Activated CD4-positive, CD25-positive, alpha-beta regulatory T cell (primary cell): Measurements from ENCODE around the gene PLD2.

Experiments
- DNase-seq, 4 experiments: peaks; one replicate each; lab custom pipeline; 2025; lab: John Stamatoyannopoulos, UW

PLD2 gene, protein sequence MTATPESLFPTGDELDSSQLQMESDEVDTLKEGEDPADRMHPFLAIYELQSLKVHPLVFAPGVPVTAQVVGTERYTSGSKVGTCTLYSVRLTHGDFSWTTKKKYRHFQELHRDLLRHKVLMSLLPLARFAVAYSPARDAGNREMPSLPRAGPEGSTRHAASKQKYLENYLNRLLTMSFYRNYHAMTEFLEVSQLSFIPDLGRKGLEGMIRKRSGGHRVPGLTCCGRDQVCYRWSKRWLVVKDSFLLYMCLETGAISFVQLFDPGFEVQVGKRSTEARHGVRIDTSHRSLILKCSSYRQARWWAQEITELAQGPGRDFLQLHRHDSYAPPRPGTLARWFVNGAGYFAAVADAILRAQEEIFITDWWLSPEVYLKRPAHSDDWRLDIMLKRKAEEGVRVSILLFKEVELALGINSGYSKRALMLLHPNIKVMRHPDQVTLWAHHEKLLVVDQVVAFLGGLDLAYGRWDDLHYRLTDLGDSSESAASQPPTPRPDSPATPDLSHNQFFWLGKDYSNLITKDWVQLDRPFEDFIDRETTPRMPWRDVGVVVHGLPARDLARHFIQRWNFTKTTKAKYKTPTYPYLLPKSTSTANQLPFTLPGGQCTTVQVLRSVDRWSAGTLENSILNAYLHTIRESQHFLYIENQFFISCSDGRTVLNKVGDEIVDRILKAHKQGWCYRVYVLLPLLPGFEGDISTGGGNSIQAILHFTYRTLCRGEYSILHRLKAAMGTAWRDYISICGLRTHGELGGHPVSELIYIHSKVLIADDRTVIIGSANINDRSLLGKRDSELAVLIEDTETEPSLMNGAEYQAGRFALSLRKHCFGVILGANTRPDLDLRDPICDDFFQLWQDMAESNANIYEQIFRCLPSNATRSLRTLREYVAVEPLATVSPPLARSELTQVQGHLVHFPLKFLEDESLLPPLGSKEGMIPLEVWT

DNA sequence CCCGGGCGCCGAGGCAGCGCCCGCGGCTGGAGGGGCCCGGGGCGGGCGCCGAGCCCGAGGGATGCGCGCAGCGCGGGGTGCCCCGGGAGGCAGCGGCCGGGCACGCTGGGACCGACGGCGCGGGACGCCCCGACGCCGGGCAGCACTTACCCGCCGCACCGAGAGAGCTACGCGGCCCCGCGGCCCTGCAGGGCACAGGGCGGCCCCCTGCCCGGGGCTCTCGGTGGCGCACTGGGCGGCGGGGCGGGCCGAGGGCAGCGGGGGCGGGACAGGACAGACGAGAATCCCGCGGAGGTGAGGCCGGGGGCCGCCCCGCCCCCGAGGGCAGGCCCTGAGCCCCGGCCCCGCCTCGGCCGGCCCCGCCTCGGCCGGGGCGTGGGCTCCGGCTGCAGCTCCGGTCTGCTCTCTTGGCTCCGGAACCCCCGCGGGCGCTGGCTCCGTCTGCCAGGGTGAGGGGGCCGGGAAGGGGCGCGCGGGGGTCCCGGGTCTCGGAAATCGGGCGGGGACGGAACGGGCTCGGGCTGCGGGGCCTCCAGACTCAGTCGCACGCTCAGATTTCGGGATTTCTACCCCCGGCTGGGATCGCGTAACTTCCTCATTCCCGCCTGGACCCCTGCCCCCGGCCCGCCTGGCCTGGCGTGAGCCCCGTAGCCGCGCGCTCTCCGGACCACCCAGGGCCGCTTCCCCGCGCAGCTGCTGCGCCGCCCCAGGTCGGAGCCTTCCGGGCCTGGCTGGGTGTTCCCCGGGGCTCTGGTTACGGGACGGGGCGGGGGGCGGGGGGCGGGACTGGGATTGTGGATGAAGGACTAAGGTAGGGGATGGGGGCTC lies at the start of gene PLD2:
TSS of gene PLD2 (plus strand) at position 376 of the 828 bp plus-strand sequence. CDS start 621 bp downstream, outside the sequence.
- peak; percentile 67 to 76 (median 74) for DNase-seq

DNA sequence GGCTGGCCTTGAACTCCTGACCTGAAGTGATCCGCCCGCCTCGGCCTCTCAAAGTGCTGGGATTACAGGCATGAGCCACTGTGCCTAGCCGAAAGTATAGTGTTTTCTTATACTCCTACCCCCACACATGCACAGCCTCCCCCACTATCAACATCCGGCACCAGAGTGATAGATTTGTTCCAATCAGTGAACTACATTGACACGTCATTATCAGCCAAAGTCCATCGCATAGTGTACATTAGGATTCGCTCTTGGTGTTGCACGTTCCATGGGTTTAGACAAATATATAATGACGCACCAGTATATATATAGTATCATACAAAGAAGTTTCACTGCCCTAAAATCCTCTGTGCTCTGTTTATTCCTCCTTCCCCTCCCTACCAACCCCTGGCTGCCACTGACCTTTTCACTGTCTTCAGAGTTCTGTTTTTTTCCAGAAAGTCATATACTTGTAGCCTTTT lies 47.1 kb upstream of the PLD2 start:
- no peak for DNase-seq

DNA sequence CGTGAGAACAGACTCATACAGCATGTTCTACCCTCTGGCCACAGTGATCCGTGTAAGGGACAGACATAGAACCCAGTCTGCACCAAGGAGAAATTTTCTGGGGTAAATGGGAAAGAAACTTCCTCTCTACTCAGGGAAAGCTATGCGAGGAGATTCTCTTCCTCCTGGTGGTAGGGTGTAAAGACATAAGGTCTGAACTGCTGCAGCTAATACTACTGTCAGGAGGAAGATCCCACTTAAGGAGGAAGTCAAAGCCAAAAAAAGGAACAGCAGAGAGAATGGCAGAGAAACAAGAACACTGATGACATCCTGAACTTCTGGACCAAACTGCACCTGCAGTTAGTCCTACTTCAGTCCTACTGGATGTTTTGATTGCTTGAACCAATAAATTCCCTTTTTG lies 42.4 kb upstream of the PLD2 start:
- no peak for DNase-seq

DNA sequence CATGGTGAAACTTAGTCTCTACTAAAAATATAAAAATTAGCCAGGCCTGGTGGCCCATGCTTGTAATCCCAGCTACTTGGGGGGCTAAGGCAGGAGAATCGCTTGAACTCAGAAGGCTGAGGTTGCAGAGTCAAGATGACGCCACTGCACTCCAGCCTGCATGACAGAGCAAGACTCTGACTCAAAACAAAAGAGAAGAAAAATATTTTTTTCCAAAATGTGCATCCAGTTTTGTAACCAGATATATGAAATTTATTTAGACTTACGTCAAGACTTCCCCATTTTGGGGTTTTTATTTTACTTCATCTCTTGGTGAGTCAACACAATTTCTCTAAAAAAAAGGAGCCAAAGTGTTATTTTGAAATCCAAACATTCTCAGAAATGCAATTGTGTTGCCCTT lies 40.8 kb upstream of the PLD2 start:
- DNase-seq, result no peak

DNA sequence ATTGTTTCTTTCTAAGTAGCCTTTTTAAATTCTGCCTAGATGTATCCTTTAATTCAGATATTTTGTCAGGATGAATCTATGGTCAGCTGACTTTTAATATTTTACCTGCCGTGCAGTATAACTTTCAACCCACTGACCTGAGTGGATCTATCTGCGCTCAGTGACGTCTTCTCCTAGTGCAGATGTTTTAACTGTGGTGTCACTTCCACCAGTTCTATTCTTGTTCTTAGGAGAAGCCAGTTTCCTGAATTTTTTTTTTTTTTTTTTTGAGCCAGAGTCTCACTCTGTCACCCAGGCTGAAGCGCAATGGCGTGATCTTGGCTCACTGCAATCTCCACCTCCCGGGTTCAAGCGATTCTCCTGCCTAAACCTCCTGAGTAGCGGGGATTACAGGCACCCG lies 40.2 kb upstream of the PLD2 start:
- no peak for DNase-seq

DNA sequence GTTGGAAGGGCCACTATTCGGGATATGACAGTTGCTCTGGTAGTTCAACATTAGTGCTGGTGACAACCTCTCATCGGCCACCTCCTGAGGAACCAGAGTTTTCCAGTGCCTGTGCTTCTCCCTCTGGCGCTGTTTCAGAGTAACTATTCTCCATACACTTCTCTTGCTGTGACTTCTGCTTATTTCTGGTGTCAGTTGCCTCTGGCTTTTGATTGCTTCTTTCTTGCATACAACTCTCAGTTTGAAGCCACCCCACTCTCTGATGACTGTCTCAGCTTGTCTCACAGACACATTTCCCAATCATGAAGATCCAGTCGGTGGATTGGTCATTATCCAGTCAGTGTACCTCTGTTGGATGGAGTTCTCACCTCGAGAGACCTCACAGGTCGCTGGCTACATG lies 38.7 kb upstream of the PLD2 start:
- no peak for DNase-seq

DNA sequence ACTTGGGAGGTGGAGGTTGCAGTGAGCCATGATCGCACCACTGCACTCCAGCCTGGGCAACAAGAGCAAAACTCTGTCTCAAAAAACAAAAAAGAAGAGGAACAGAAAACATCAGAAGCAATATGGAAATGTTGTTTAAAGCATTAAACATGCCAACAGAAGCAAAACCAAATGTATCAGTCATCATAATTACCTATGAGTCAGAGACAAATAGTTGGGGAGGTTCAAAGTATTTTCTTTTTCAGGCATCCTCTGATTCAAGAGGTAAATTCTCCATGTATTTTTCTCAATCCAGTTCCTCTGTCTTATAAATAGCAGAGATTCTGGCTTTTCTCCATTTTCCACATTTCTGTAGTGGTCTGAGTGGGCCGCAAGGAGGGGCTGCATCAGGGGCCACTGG lies 37.3 kb upstream of the PLD2 start:
- DNase-seq, result no peak

DNA sequence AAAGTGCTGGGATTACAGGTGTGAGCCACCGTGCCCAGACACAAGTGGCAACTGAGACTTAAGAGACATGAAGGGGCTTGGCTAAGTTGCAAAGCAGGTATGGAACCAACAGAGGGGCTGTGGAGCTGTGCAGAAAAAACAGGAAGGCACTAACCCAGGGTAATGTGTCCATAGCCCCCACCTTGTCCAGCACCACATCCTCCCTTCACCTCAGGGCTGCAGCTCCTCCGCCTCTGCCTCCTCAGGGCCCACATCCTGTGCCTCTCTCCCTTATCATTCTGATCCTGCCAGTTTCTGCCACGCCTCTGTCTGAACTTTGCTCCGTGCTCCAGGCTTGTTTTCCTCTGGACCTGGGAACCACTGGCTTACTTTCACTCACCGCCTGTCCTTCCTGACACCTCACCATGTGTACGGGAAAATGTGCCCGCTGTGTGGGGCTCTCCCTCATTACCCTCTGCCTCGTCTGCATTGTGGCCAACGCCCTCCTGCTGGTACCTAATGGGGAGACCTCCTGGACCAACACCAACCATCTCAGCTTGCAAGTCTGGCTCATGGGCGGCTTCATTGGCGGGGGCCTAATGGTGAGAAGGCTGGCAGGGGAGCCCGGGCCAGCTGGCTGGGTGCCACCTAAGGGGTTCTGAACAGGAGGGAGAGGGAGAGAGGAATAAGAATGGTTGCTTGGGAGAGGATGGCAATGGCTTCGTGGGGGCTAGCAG lies 35.3 kb upstream of the PLD2 start, which contains the start of gene TM4SF5:
TSS of gene TM4SF5 (plus strand) at position 368 of the 716 bp plus-strand sequence. CDS start at position 405, 37 bp downstream.
- DNase-seq, result no peak

DNA sequence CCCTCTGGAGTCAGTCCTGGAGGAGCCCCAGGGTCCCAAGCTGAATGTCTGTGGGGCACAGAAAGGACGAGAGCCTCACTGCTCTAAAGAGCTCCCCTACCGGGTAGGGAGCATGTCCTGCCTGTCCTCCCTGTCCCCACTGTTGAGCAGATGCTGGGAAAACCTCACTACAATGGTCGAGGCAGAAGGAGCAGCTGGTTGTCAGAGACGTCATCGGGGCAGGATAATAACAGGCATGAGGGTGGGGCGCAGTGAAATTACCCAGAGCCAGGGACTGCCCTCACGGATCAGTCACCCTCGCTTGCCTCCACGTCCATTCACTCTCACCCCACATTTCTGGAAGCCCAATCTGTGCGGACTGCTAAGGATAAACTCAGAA lies 34.7 kb upstream of the PLD2 start:
- no peak for DNase-seq

DNA sequence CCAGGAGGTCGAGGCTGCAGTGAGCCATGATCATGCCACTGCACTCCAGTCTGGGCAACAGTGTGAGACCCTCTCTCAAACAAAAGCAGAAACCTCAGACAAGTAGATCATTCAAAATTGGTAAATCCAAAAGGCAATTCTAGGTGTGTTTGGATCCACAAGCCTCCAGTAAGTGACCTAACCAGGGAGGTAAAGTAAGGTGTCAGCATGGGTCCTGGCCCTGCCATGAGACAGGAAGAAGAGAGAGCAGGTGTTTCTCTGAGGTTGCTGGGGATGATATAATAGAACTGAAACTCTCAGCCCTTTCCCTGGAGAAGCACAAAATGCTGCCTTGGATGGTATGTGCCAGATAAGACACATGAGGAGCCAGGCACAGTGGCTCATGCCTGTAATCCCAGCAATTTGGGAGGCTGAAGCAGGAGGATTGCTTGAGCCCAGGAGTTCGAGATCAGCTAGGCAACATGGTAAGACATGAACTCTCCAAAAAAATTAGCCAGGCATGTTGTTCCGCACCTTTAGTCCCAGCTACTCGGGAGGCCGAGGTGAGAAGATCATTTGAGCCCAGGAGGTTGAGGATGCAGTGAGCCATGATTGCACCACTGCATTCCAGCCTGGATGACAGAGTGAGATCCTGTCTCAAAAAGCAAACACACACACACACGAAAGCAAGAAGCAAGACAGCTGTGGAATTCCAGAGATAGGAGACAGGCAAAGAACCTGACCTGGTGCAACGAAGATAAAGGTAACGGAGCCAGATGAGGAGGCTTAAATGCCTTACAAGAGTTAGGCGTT lies 28.8 kb upstream of the PLD2 start:
- no peak for DNase-seq

DNA sequence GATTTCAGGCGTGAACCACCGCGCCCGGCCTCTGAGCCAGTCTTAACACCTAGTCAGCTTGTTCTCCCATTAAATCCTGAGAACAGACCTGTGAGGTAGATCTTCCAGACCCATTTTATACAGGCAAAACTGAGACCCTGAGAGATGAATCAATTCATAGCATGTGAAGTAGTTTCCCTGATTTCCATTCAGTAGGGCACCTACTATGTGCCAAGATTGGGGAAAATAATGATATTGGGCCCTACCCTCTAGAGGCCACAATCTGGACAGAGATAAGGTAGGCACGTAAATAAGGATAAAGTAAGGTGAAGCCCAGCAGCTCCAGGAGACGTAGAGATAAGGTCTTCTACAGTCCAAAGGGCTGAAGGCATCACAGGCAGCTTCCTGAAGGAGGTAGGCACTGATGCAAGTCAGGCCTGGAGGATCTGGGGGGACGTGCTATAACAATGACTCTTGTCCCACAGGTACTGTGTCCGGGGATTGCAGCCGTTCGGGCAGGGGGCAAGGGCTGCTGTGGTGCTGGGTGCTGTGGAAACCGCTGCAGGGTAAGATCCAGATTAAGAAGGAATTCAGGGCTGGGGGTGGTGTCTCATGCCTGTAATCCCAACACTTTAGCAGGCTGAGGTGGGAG lies 26.5 kb upstream of the PLD2 start:
- no peak for DNase-seq

DNA sequence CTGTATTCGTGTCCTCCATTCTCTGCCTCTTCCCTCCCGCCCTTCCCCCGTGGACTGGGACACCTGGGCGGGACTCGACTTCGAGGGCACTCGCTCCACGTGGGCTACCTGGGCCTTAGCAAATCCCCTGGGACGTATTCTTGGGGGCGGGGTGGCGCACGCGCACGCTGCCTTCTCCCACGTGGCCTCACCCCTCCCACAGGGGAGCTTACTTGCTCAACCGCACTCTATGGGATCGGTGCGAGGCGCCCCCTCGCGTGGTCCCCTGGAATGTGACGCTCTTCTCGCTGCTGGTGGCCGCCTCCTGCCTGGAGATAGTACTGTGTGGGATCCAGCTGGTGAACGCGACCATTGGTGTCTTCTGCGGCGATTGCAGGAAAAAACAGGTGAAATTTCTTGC lies 24.3 kb upstream of the PLD2 start:
- DNase-seq, result no peak

DNA sequence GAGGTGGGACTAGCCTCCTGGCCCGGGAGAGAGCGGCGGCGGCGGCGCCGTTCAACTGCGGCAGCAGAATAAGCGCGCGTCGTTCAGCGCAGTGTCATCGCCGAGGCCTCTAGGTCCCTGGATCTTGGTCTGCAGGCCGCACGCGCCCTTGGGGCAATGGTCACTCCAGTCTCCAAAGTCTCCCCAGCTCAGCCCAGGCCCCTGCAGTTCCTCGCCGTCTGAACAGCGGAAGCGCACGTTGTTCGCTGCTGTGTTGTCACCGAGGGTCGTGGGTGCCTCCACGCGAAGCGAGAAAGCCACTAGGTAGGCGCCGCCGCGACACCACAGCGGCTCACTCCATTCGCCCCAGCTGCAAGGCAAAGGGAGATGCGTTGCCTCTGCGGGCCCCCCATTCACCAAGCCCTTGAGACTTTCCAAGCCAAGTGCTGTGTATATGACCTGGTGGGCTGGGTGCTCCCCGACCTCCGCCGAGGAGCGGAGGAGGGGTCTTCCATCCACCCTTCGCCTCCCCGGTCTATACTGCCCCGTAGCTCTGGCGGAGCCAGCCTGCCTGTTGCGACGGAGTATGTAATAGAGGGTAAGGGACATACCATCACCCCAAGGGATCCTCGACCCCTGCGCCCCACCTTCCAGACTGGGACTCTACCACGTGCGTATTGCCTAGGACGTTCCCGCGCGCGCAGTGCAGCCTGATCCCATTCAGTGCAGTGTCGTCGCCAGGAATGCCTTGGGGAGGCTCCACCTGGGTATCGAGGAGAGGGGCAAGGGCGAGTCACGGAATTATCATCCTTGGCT lies 21.4 kb upstream of the PLD2 start:
- no peak for DNase-seq

DNA sequence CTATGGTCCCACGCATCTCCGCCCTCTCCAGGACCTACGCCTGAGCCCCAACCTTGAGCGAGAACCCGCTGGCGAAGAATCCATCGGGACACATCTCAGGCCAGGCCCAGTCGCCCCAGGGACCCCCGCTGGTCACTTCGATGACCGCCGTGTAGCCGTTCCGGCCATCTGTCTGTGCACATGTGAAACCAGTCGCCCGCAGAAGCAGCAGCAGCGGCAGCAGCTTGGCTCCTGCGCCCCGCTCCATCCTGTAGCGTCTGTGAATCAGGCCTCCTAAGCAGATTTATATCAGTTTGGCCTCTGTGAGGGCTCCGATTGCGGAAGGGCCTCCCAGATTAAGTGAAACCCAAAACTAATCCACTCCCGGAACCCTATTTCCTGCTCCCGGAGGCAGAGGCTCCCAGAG lies 20.8 kb upstream of the PLD2 start, which contains the start of gene VMO1:
TSS of gene VMO1 (minus strand) at position 259 of the 406 bp plus-strand sequence. CDS start at position 247, 12 bp downstream.
- DNase-seq, result no peak

DNA sequence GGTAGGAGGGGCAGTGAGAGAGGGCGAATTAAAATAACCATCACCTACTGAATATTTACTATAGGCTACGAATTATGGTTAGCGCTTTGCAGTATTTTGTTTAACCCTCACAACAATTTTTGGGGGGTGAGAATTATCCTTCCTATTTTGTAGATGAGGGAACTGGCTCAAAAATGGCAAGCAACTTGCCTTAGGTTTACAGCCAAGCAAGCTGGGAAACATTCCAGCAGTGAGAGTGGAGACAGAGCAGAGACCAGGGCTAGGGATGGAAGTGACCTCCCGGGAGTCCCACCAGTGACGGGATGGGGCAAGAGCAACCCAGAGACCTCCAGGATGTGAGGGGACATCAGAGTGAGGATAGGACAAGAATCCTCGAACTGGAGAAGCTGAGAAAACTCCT lies 20.4 kb upstream of the PLD2 start:
- no peak for DNase-seq

DNA sequence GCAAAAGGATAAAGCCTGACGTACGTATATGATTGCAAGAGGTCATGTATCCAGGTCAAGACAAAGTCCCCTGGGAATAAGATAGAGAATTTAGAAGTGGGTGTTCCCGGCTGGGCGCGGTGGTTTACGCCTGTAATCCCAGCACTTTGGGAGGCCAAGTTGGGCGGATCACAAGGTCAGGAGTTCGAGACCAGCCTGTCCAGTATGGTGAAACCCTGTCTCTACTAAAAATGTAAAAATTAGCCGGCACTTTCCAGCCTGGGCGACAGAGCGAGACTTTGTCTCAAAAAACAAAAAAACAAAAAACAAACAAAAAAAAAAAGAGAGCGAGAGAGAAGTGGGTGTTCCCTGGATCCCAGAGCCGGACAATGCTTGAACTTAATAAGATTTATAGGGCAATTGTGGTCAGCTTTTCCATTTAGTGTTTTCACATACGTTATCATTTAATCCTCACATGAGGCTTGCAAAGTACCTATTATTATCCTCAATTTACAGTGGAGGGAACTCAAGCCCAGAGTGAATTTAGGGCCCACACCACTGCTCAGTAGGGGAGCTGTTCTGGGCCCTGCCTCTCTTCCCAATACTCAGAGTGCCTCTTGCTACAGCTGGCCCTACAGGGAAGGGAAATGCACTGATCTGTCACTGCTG lies 18.7 kb upstream of the PLD2 start:
- no peak for DNase-seq

DNA sequence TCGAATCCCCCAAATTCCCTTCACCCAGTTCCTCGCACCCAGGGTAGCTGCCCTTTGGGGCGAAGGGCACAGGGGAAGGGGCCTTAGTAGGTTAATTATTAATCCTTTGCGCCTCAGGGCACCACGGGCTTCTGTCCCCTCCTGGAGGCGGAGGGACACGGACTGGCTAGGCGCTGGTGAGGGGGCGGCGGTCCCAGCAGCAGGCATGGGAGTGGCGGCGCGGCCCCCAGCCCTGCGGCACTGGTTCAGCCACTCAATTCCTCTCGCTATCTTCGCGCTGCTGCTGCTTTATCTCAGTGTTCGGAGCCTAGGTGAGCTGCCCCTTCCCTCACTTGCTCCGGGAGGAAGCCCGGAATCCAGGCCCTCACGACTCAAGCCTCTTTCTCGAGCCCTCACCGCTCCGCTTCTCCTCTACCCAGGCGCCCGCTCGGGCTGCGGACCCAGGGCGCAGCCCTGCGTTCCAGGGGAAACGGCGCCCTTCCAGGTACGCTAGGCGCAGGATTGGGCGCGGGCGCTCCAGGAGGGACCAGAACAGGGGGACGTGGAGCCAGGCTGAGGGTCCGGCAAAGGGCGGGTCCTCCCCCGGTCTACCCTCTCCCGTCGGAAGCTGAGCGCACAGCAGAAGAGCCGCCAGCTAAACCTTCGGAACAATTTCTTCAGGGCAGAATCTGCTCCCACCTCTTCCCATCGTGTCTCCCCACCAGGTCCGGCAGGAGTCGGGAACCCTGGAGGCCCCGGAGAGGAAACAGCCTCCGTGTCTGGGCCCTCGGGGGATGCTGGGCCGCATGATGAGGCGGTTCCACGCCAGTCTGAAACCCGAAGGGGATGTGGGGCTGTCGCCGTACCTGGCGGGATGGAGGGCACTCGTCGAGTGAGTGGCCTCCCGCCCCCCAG lies 17.9 kb upstream of the PLD2 start, which contains the start of gene GLTPD2:
TSS of gene GLTPD2 (plus strand) at position 158 of the 894 bp plus-strand sequence. CDS start at position 206, 48 bp downstream.
- no peak for DNase-seq

DNA sequence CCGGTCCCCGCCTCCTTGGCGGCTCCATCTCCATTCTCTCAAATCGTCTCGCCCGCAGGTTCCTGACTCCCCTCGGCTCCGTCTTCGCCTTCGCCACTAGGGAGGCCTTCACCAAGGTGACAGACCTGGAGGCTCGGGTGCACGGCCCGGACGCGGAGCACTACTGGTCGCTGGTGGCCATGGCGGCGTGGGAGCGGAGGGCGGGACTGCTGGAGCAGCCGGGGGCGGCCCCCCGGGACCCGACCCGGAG lies 17.3 kb upstream of the PLD2 start:
- DNase-seq, result no peak
